IMR-90 (cell line): Measurements from ENCODE around the gene RIMBP2. TPM values are rescaled to one million over a fixed set of nuclear protein-coding genes. Genes with fewer than 3 reads are reported as not detected.

ENCODE experiments used
- ATAC-seq: fragments of 200-7000 bp; cut with Tn5 transposase; 2 replicates; pipeline ENCODE4 v1.9.1; 2020; ENCODE audit warnings: low read depth, mild to moderate bottlenecking, moderate library complexity
- BruUV-seq: library from RNA; stranded (reverse); fragments of 400-500 nt; replicated peaks from 2 replicates; lab custom pipeline; 2021; lab: Mats Ljungman, UMichigan
- CTCF ChIA-PET: fragments of 300-600 bp; formaldehyde crosslinking; extraction: SDS; loops from one replicate; lab custom pipeline; 2021; ENCODE audit warnings: antibody characterized with exemption; lab: Yijun Ruan, JAX
- POLR2A ChIA-PET: fragments of 300-600 bp; sonication (Branson Sonifier 250); formaldehyde crosslinking; loops from one replicate; lab custom pipeline; 2022; ENCODE audit warnings: antibody characterized with exemption; ENCODE audit not compliant: unreplicated experiment; lab: Charles Lee
- DNase-seq: peaks from one replicate; pipeline ENCODE4 v3.0.0; 2013
- H2AFZ ChIP-seq: replicated peaks from 2 replicates; pipeline ENCODE3; 2013; ENCODE audit warnings: low read length, mild to moderate bottlenecking; ENCODE audit not compliant: poor library complexity
- H2AK5ac ChIP-seq: 2 replicates; pipeline ENCODE4 v1.6.1; 2013; ENCODE audit warnings: low read depth, low read length, inconsistent platforms
- H2AK9ac ChIP-seq: replicated peaks from 2 replicates; pipeline ENCODE3; 2013; ENCODE audit warnings: mild to moderate bottlenecking, low read depth, low read length, moderate library complexity; ENCODE audit not compliant: poor library complexity
- H2BK120ac ChIP-seq: 2 replicates; pipeline ENCODE4 v1.6.1; 2013; ENCODE audit warnings: low read depth, low read length, inconsistent platforms
- H2BK15ac ChIP-seq: 3 replicates; pipeline ENCODE4 v1.6.1; 2013; ENCODE audit warnings: low read depth, low read length, inconsistent platforms
- H2BK20ac ChIP-seq: 2 replicates; pipeline ENCODE4 v1.6.1; 2013; ENCODE audit warnings: low read depth, mild to moderate bottlenecking, inconsistent platforms, low read length, moderate library complexity
- H2BK5ac ChIP-seq: 2 replicates; pipeline ENCODE4 v1.6.1; 2013; ENCODE audit warnings: mild to moderate bottlenecking, low read depth, low read length, inconsistent platforms; ENCODE audit not compliant: poor library complexity, severe bottlenecking
- H3K14ac ChIP-seq: replicated peaks from 2 replicates; pipeline ENCODE4 v1.6.1; 2013; ENCODE audit warnings: low read depth, low read length, inconsistent platforms
- H3K18ac ChIP-seq: 2 replicates; pipeline ENCODE4 v1.6.1; 2013; ENCODE audit warnings: low read depth, low read length, control low read depth
- H3K23ac ChIP-seq: 2 replicates; pipeline ENCODE4 v1.6.1; 2013; ENCODE audit warnings: low read depth, low read length, inconsistent platforms
- H3K27ac ChIP-seq: 2 replicates; pipeline ENCODE4 v1.5.1; 2013; ENCODE audit warnings: mild to moderate bottlenecking, control low read depth, low read length; ENCODE audit not compliant: insufficient read depth
- H3K27me3 ChIP-seq: 2 replicates; pipeline ENCODE4 v1.6.1; 2013; ENCODE audit warnings: low read length; ENCODE audit not compliant: control insufficient read depth, insufficient read depth
- H3K36me3 ChIP-seq: 2 replicates; pipeline ENCODE4 v1.6.1; 2013; ENCODE audit warnings: low read length, mixed read lengths; ENCODE audit not compliant: control insufficient read depth, insufficient read depth
- H3K4ac ChIP-seq: 2 replicates; pipeline ENCODE4 v1.6.1; 2013; ENCODE audit warnings: low read depth, low read length, inconsistent platforms
- H3K4me1 ChIP-seq: 2 replicates; pipeline ENCODE4 v1.6.1; 2013; ENCODE audit warnings: low read length, mixed read lengths; ENCODE audit not compliant: control insufficient read depth, insufficient read depth
- H3K4me2 ChIP-seq: 2 replicates; pipeline ENCODE4 v1.6.1; 2013; ENCODE audit warnings: low read depth, mild to moderate bottlenecking, control low read depth, low read length, moderate library complexity
- H3K4me3 ChIP-seq: 2 replicates; pipeline ENCODE4 v1.5.1; 2013; ENCODE audit warnings: low read depth, mild to moderate bottlenecking, control low read depth, low read length, moderate library complexity; ENCODE audit not compliant: insufficient read depth
- H3K56ac ChIP-seq: 2 replicates; pipeline ENCODE4 v1.6.1; 2013; ENCODE audit warnings: low read length, inconsistent platforms; ENCODE audit not compliant: insufficient read depth; ENCODE audit errors: extremely low read depth
- H3K79me1 ChIP-seq, 2 experiments: 2 replicates each; pipeline ENCODE4 v1.6.1; 2013; ENCODE audit warnings: low read length in 2 of 2, inconsistent platforms in 1 of 2, low read depth in 1 of 2
- H3K9ac ChIP-seq: 2 replicates; pipeline ENCODE4 v1.6.1; 2013; ENCODE audit warnings: low read depth, low read length, control low read depth
- H3K9me1 ChIP-seq: 2 replicates; pipeline ENCODE4 v1.6.1; 2013; ENCODE audit warnings: low read length, inconsistent platforms; ENCODE audit not compliant: insufficient read depth
- H3K9me3 ChIP-seq: 2 replicates; pipeline ENCODE4 v1.6.1; 2013; ENCODE audit warnings: low read length; ENCODE audit not compliant: control insufficient read depth, insufficient read depth
- H4K20me1 ChIP-seq: 2 replicates; pipeline ENCODE4 v1.6.1; 2013; ENCODE audit warnings: low read length, inconsistent platforms; ENCODE audit not compliant: insufficient read depth
- H4K5ac ChIP-seq: 2 replicates; pipeline ENCODE4 v1.6.1; 2013; ENCODE audit warnings: mild to moderate bottlenecking, low read depth, low read length, control low read depth
- H4K8ac ChIP-seq, 2 experiments: 2 replicates each; pipeline ENCODE4 v1.6.1; 2013; ENCODE audit warnings: low read depth in 2 of 2, low read length in 2 of 2, control low read depth in 1 of 2, inconsistent platforms in 1 of 2
- H4K91ac ChIP-seq: 2 replicates; pipeline ENCODE4 v1.6.1; 2013; ENCODE audit warnings: low read depth, low read length, inconsistent platforms; ENCODE audit not compliant: insufficient read depth
- BHLHE40 ChIP-seq: fragments of 150-350 bp; IDR thresholded peaks from 2 replicates; pipeline ENCODE4 v1.6.1; 2016; ENCODE audit warnings: mild to moderate bottlenecking, low read depth, low read length
- CEBPB ChIP-seq: IDR thresholded peaks from 2 replicates; pipeline ENCODE4 v1.6.1; 2012; ENCODE audit warnings: low read depth, low read length, improper control_type of control experiment
- CHD1 ChIP-seq: IDR thresholded peaks from 2 replicates; pipeline ENCODE4 v1.6.1; 2012; ENCODE audit warnings: low read depth, low read length, improper control_type of control experiment
- ELK1 ChIP-seq: fragments of 150-350 bp; IDR thresholded peaks from 2 replicates; pipeline ENCODE4 v1.6.1; 2016; ENCODE audit warnings: low read depth, mild to moderate bottlenecking, low read length, moderate library complexity, borderline replicate concordance
- MXI1 ChIP-seq: IDR thresholded peaks from 2 replicates; pipeline ENCODE4 v1.6.1; 2012; ENCODE audit warnings: low read depth, mild to moderate bottlenecking, low read length, moderate library complexity, borderline replicate concordance
- NFE2L2 ChIP-seq: fragments of 150-350 bp; IDR thresholded peaks from 2 replicates; pipeline ENCODE4 v1.6.1; 2016; ENCODE audit warnings: low read depth, mild to moderate bottlenecking, low read length
- RCOR1 ChIP-seq: IDR thresholded peaks from 2 replicates; pipeline ENCODE4 v1.6.1; 2012; ENCODE audit warnings: mild to moderate bottlenecking, low read length, improper control_type of control experiment; ENCODE audit not compliant: insufficient replicate concordance
- SMC3 ChIP-seq: fragments of 150-350 bp; IDR thresholded peaks from 2 replicates; pipeline ENCODE4 v1.6.1; 2016; ENCODE audit warnings: low read depth, mild to moderate bottlenecking, antibody characterized with exemption, low read length, moderate library complexity
- USF2 ChIP-seq: fragments of 150-350 bp; IDR thresholded peaks from 2 replicates; pipeline ENCODE4 v1.6.1; 2017; ENCODE audit warnings: mild to moderate bottlenecking, antibody characterized with exemption, low read length, low read depth
- whole genome bisulfite sequencing, 2 experiments: methylation state at CpG; one replicate each; pipeline versions ENCODE4 v1.1.5 to v1.1.7; 2013; ENCODE audit warnings: missing lambda C conversion rate in 2 of 2; ENCODE audit not compliant: insufficient read length in 1 of 2; ENCODE audit errors: extremely low coverage in 2 of 2; 5-methylcytosine and 5-hydroxymethylcytosine counted together
- dilution Hi-C: fragments of 300-500 bp; cut with HindIII; formaldehyde crosslinking; loops from one replicate; pipeline ENCODE4 v1.14.3; 2018; ENCODE audit warnings: low sequenced_read_pairs; ENCODE audit not compliant: unreplicated experiment
- in situ Hi-C: fragments of 300-500 bp; cut with MboI; formaldehyde crosslinking; loops from 3 replicates; pipeline ENCODE4 v1.14.3; 2019; ENCODE audit warnings: low sequenced_read_pairs, inconsistent platforms, mixed read lengths
- intact Hi-C: fragments of 100-400 bp; cut with micrococcal nuclease; formaldehyde crosslinking; loops from 2 replicates; pipeline ENCODE4 v1.10.0; 2022
- polyA plus RNA-seq, 3 experiments: library from polyadenylated mRNA; depleted of rRNA; stranded (reverse); fragments of >200 nt; gene quantifications; 2 replicates each; pipeline ENCODE4 v1.2.3, GENCODE V29; 2012; ENCODE audit warnings: low replicate concordance in 1 of 3
- total RNA-seq: library from RNA; depleted of rRNA; stranded (reverse); fragments of >200 nt; gene quantifications from 2 replicates; pipeline ENCODE4 v1.2.3, GENCODE V29; 2012
- TF ChIP-seq, protein P1 (sequence below): conservative IDR thresholded peaks from 2 replicates; pipeline ENCODE4 v1.5.1; 2012; ENCODE audit warnings: mild to moderate bottlenecking, low read depth, low read length, improper control_type of control experiment

The RIMBP2 gene
- total and polyA plus RNA-seq, 2 of the 4 experiments (the other 2 are of a cell fraction) = not detected

GRCh38 chr12:130522244-130522834, 193.8 kb downstream of the RIMBP2 start:
- Histone ChIP-seq H3K4me3 (no peak overlapping the region), H4K8ac (no peak overlapping the region), H2AK9ac (no peak overlapping the region), H2BK5ac (no peak overlapping the region), H2BK120ac (no peak overlapping the region), H4K5ac (no peak overlapping the region), H3K79me1 (no peaks in the 10 kb centered on the region), H3K4me2 (no peak overlapping the region), H4K91ac (no peak overlapping the region), H2AK5ac (no peak overlapping the region), H3K9ac (no peak overlapping the region), H3K14ac (no peak overlapping the region), H3K36me3 (no peaks in the 10 kb centered on the region), H3K27ac (no peak overlapping the region), H3K9me3 (peaks cover 45% of the 10 kb centered on the region), H3K27me3 (no peaks in the 10 kb centered on the region), H3K9me1 (no peaks in the 10 kb centered on the region), H3K4ac (no peak overlapping the region), H3K18ac (no peak overlapping the region), H2BK20ac (no peak overlapping the region), H4K20me1 (no peaks in the 10 kb centered on the region), H2BK15ac (no peak overlapping the region), H2AFZ (no peak overlapping the region), H3K4me1 (no peaks in the 10 kb centered on the region), H3K23ac (no peak overlapping the region), H3K56ac (no peak overlapping the region)
- dilution Hi-C loops (no loop called here), in situ Hi-C loops (no loop called here), intact Hi-C loops (no loop called here)
- TF ChIP-seq NFE2L2 (no peak), USF2 (no peak), CEBPB (no peak), MXI1 (no peak), RCOR1 (no peak), SMC3 (no peak), ELK1 (no peak), CHD1 (no peak), BHLHE40 (no peak)
- TF ChIP-seq, protein P1, sequence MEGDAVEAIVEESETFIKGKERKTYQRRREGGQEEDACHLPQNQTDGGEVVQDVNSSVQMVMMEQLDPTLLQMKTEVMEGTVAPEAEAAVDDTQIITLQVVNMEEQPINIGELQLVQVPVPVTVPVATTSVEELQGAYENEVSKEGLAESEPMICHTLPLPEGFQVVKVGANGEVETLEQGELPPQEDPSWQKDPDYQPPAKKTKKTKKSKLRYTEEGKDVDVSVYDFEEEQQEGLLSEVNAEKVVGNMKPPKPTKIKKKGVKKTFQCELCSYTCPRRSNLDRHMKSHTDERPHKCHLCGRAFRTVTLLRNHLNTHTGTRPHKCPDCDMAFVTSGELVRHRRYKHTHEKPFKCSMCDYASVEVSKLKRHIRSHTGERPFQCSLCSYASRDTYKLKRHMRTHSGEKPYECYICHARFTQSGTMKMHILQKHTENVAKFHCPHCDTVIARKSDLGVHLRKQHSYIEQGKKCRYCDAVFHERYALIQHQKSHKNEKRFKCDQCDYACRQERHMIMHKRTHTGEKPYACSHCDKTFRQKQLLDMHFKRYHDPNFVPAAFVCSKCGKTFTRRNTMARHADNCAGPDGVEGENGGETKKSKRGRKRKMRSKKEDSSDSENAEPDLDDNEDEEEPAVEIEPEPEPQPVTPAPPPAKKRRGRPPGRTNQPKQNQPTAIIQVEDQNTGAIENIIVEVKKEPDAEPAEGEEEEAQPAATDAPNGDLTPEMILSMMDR = no peak
- whole genome bisulfite sequencing, 2 experiments = 34% methylated on average over 6 of the region's 17 CpGs; no CpG with 5 or more reads in 1 of the 2 experiments
- BruUV-seq = no TSS peak
- ATAC-seq (no peak), DNase-seq (no peak)
- ChIA-PET CTCF (no interaction called here), POLR2A (no interaction called here)
